HK-2 (cell line): ENCODE measurements around the gene LSAMP.

ENCODE experiments used
- DNase-seq: peaks from one replicate; pipeline ENCODE4 v3.0.0-alpha.2; 2018; ENCODE audit not compliant: unreplicated experiment

LSAMP gene

GRCh38 chr3:116291141-116291540 is 154.1 kb downstream of the LSAMP start:
- no peak for DNase-seq

GRCh38 chr3:116288485-116288884 is 156.8 kb downstream of the LSAMP start:
- DNase-seq = no peak

DNA sequence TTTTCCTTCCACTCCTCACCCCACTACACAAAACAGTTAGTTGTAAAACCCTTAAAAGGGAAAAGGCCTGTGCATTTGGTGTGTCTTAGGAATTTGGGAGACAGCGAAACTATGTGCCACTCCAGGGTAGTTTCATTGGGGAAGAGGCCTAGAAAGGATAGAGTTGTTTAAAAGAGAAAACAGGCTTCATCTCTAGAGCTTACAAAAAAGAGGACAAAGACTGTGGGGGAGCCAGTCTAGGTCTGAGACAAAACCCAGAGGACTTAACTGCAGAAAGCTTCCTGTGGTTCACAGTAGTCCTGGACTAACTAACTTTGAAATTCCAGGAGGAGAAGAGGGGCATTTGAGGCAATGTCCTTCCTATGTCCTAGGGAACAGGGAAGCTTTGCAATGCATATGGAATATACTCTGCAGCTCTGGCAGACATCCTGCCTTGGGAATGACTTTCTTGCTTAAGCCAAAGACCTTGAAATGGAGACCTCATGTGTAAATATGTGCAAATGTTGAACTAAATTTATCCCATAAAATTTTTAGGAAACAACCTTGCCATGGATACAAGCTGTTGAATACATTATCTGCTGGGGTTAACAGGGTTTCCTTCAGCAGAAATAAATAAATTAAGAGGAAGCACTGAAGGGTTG is 159.4 kb downstream of the LSAMP start:
- DNase-seq = no peak

DNA sequence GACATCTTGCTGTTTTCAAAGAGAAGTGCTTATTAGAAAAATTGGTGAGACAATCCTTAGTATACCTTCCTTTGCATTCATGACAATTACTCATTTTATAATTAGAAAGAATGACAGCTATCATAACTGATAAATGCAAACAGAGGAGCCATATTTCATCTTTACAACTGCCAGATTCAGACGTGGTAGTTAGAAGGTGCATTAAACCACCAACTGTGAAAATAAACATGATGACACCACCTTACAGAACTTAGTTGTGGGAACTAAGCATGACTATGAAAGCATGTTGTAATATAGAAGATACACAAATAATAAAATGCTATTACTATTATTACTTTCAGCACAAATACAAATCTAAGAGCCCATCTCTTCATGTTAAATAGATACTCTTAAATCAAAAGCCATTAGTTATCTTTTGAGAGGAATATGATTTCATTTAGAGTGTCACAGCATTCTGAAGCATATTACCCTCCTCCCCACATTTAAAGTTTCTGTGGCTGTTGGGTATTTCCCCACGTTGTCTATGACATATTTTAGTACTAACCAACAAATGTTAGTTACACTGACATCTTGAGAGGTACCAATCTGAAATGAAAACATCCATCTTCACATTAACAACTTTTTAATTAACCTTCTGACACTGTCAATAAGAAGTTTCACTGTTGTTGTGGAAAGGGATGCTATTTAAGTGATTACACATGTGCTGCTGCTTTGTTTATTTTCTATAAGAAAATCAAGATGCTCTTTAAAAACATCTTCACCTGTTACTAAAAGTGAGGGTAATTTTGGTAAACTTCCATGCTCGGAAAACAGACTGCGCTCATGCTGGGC is 163.8 kb downstream of the LSAMP start:
- DNase-seq = no peak

GRCh38 chr3:116280130-116280740 is 165.1 kb downstream of the LSAMP start:
- no peak for DNase-seq

DNA sequence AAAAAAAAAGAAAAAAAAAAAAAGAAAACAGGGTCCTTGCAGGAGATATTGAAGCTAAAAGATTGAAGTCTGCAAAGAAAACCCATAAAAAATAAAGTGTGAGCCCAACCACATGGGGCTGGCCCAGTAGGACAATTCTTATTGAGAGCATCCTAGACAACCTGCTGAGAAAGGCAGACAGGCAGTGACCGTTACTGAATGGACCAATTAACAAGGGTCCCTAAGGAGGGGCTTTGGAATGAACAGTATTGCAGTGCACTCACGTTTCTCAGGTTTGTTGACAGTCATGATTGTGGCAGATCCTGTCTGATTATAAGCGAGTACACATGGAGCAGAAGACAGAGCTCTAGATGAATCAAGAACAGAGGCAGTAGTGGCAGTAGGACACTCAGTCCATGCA is 168.6 kb downstream of the LSAMP start:
- no peak for DNase-seq

DNA sequence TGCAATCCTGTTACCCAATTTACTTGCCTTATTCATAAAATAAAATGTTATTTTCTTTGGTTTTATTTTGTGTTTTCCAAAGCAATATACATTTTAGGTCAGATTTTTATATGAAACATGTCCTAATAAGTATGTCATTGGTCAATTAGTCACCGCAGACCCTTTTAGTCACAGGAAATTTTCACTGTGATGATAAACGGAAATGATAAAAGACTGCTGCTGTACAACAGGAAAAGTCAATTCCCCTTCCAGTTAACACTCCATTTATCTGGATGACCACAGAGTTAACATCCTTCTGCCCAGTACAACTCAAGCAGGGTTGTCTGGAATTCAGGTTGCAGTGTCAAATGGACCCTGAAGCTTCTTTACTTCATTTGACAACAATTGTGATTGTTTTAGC is 175.2 kb downstream of the LSAMP start:
- no peak for DNase-seq

GRCh38 chr3:116267116-116267515 is 178.2 kb downstream of the LSAMP start:
- DNase-seq = no peak

DNA sequence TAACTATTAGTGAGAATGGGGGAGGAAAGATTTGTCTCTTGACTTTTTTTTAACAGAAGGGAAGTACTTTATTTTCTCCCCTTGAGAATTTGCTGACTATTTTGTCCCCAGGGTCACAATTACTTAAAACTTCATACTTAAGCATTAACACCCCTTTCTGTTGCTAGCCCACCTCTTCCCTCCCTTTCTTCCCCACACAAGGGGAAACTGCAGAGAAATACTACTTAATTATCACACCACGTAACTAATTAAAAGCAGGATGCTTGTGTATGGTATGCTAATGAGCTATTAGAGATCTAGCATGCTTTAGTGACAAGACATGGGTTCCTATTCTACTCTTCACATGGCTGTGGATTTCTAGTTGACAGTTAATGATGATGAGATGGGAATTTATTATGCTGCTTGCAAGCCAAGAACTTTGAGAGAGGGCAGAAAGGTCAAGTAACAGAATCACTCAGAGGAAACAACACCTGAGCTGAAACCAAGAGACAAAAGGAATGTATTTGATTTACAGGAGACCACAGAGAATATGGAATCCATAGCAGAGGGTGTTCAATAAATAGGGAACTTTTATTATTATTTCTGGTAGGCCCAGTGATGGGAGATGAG is 179.2 kb downstream of the LSAMP start:
- DNase-seq = no peak

- no peak for DNase-seq
Observed at GRCh38 chr3:116265320-116265695, 180.0 kb downstream of the LSAMP start.

DNA sequence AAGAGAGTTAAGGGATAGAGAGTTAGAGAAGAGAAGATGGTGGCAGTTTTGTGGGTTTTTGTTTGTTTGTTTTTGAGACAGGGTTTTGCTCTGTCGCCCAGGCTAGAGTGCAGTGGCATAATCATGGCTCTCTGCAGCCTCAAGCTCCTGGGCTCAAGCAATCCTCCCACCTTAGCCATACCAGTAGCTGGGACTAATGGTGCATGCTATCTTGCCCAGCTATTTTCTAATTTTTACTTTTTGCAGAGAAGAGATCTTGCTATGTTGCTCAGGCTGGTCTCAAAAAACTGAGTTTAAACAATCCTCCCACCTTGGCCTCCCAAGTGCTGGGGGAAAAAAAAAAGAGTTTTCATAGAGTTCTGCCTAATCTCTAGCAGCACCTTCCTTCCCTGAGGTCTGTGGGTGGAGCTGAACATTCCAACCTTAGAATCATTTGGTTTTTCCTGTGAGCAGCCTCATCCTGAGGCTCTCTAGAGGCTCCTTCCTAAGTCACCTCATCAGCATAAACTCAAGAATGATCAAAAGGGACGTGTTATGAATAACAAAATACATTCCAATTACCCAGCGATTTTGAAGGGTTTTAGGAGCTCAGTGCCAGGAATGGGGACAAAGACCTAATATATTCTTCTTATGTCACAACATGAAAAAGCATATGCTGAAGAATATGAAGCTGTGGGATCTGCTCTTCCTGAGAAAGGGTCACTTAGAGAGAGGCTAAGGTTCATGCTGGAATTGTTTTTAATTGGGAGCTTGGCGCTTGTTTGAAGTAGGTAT is 180.6 kb downstream of the LSAMP start:
- no peak for DNase-seq

DNA sequence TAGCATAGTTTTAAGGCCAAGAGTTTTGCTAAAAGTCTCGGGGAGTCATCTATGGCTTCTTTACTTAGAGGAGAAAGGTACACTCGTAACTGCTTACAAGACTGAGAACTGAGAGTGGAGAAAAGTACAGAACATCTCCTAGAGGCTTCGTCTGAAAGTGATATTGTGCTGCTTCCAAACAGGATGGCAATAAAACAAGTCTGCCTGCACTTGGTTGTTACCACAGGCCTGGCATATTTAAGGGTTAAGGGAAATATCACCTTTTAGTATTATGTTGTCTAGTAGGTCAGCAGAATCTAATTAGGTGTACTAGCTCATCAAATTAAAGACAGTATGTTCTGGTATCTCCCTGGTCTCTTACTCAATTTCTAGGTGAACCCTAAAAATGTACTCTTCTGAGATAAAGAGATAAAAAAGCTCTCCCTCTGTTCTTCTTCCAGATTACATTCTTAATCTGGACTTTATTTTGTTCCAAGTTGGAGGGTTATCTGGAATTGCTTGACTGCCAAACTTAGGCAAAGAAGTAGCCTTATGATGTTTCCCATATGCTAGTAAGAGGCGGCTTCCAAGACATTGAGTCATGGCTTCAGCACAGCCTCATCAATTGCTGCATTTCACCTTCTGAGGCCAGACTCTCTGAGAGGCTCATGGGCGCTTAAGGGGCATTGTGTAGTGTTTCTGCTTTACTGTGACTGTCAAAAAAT is 181.3 kb downstream of the LSAMP start:
- no peak for DNase-seq

GRCh38 chr3:116260491-116260890 is 184.8 kb downstream of the LSAMP start:
- no peak for DNase-seq

DNA sequence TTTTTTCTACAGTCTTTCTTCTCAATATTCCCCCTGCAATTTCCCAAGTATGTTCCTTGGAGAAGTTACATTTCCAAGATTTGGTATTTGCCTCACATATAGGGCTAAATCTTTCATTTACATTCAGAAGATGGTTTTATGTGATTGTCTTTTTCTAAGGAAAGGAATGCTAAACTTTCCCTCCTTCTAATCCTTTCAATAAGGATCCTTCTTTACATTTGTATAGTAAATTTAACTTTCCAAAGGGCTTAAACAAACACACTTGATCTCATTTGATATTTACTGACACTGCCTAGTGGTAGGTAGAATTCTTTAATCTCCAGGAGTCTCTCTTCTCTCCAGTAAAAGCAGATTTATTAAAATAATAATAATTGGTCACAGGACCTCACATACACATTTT is 185.3 kb downstream of the LSAMP start:
- no peak for DNase-seq

- DNase-seq = no peak
Observed at GRCh38 chr3:116256843-116257485, 188.3 kb downstream of the LSAMP start.

- DNase-seq = no peak
Observed at GRCh38 chr3:116254541-116254940, 190.7 kb downstream of the LSAMP start.

DNA sequence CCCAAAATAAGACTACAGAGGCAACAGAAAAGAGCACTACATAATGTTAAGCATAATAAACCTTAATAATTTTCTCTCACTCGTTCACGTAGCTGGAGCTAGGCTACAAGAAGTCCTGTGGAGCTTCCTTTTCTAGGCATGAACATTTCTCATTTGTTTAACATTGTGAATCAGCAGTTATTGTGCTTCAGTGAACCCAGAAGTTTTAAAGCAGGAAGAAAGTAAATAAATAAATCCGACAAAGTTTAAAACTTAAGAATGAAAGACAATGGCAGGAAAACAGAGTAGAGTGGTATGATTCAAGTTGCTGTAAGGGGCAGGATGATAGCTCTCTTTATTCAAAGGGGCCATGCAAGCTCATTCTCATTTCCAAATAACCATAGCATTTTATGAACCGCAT is 191.8 kb downstream of the LSAMP start:
- no peak for DNase-seq

GRCh38 chr3:116247605-116248004 is 197.7 kb downstream of the LSAMP start:
- DNase-seq = no peak

GRCh38 chr3:116246406-116246980 is 198.8 kb downstream of the LSAMP start:
- DNase-seq = no peak

DNA sequence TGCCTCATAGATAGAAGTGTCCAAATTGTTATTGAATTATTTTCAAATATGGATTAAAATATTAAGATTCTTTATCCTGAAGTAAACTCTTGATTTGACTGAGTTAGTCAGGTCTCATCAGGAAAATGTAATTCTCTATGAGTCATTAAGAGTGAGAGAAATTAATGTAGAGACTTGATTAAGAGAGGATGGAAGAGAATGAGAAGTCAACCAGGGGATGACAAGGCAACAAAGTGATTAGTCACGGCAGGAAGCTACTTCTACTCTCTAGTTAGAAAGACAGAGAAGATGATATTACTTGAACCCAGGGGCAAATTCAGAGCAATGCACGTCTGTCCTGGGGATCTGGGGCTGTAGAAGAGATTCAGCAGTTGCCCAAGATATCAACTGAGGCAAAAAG is 202.5 kb downstream of the LSAMP start:
- DNase-seq = no peak
